COLO668 (cell line): ENCODE measurements around the gene SDCBP2.

Source experiments
- DNase-seq: peaks from one replicate; lab custom pipeline; 2025; ENCODE audit not compliant: unreplicated experiment; lab: John Stamatoyannopoulos, UW

The SDCBP2 gene

DNA sequence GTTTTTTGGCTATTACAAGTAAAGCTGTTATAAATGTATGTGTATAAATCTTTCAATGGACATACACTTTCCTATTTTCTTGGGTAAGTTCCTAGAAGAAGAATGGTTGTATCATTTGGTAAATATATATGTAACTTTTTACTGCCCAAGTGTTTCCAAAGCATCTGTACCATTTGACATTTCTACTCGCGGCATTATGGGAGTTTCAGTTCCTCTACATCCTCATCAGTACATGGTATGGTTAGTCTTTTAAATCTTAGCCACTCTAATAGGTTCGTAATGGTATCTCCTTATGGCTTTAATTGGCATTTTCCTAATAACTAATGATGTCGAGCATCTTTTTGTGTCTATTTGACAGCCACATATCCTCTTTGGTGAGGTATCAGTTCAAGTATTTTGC, 49.9 kb downstream of the SDCBP2 start:
- no peak for DNase-seq

GRCh38 chr20:1277529-1278322, 51.2 kb downstream of the SDCBP2 start:
- DNase-seq, result no peak

DNA sequence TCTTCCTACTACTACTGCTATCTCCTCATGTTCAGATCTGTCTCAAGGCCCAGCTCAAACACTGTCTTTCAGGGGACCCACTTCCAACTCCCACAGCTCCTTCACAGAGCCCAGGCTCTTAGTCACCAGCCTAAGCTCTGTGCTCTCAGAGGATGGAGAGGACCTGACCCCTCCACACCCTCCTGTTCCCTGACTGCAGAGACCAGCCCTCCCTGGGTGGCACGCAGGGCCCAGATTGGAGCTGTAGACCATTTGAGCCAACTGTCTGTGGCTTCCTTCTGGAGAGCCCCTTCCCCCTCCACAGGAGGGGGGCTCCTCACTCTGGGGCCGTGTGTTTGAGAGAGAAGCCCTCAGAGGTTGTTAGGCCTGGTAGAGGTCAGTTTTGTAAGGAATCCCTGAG, 53.0 kb downstream of the SDCBP2 start:
- no peak for DNase-seq

- DNase-seq, result peak; percentile 81
Measured at GRCh38 chr20:1274485-1275311, 54.2 kb downstream of the SDCBP2 start.

DNA sequence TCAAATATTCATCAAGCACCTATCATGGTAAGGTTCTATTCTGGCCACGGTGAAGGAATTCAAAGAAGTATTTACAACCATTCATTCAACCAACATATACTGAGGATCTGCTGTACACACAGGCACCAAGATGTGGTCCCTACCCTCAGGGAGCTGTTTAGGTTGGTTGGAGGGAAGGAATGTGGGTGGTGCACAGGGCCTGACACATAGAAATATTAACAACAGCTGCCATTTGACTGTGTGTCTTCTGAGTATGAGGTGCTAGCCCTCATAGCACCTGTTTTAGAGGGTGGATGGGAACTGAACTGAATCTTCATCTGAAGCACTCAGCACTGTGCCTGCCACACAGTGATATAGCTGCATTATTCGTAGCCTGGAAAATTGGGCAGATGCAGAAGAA, 55.6 kb downstream of the SDCBP2 start:
- DNase-seq, result no peak

DNA sequence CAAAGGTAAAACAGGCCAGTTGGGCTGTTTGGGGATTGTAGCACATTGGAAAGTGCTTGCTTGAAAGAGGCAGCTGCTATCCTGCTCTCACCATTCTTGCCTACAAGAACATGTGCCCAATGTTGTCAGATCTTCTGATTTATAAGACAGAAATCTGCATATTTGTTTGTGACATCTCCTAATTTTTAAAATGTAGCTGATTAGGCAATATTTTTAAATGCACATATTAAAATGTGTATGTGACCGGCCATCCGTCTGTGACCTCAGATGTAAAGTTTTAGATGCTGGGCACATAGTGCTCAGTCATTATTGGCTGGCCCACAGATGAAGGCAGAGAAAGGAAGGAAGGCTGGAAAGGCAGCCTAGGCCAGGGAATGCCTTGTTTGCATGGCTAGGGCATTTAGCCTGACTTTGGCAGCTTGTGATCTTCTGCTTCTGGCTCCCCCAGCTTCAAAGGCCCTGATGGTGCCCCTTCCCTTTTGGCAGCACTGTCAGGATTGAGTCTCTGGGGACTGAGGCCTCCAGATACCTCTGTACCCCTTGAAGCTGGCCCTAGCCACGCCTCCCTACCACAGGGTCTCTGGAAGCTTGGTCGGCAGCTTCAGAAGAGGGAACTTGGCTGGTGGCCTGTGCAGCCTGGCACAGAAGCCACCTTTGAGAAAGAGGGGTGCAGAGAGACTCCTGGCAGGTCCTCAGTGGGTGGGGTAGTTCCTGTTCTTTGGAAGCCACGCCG, 56.4 kb downstream of the SDCBP2 start:
- no peak for DNase-seq

- DNase-seq, result no peak
Measured at GRCh38 chr20:1269850-1270249, 59.1 kb downstream of the SDCBP2 start.

- no peak for DNase-seq
Measured at GRCh38 chr20:1269235-1269634, 59.7 kb downstream of the SDCBP2 start.

DNA sequence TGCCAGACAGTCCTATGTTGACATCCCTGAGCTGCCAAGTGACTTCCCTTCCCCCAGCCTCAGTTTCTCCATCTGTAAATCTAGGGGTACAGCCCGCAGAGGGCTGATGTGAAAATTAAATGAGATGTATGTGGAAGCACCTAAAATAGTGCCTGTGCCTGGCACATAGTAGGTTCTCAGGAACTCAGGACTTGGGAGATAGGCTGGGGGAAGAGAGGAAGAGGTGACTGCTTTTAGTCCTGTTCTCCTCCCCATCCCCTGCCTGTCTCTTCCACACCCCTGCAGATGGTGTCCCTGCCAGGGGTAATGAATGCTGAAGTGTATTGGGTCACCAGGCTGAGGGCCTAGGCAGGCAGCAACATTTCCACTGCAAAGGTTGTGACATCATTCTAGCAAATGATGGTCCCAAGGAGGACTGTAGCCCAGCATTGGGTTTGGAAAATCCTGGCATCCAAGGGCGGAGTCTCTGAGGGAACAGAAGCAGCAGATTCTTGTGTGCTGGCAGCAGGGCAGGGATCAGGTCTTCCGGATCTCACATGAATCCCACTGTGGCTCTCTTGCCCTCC, 61.0 kb downstream of the SDCBP2 start:
- no peak for DNase-seq

DNA sequence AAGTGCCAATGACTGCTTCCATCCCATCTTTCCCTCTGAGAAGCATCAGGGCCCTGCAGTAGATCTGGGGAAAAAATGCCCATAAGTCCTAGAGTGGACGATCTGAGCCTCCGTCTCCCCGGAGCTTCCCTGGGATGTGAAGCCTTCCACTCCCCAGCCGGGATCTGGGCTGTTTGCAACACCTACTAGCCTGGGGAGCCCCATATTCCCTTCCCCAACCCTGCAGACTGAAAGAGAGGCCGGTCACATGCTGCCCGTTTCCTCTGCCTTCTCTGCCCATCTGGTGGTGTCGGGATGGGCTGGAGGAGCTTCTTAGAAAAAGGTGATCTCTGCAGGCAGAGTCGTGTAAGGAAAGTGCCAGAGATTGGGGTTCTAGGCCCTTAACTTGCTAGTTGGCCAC, 61.8 kb downstream of the SDCBP2 start:
- no peak for DNase-seq

DNA sequence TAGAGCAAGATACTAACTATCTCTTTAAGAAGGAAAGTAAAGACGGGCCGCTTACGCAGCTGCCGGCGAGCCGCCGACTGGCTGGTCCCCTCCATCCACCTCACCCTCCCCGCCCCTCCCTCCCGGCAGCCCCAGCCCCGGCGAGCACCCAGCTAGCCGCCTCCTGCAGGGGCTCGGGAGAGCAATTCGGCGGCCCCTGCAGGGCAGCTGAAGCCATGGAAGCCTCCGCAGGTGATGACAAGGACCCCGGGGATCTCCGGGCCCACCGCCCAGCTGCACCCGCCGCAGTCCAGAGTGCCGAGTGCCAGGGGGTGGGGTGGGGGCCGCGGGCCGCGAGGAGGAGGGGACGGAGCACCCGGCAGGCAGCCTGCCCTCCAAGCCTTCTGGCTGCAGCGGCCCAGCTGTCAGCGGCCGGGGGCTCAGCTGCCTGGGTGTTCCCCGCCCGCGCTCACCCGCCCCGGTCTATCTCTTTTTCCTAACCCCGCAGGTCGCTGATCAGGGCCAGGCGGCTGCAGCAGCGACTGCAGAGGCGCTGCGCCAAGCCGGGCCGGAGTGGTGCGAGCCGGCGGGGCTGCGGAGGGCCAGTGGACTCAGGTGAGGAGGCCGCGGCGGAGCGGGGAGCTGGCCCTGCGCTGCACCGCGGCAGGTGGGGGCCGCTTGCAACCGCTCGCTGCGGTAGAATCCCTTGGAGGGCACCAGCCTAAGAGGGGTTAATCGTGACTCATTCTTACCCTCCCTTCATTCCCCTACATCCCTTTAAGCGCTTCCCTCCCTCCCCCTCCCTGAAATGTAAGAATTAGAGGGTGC, 62.6 kb downstream of the SDCBP2 start, which contains the start of gene SNPH:
Gene SNPH, plus strand, starts transcription at position 128 of the 807 bp plus-strand sequence. CDS start 29,946 bp downstream, outside the sequence.
- peak; percentile 78 for DNase-seq

DNA sequence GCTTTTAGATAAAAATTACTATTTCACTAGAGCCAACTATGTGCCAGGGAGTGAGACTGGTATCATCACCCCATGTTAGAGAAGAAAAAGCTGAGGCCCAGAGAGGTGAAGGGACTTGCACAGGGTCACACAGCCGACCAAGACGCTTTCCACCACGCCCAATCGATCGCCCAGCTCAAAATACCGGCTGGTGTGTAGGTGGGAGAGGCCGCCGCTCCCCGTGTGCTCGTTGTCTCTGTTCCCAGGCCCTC, 63.1 kb downstream of the SDCBP2 start:
- no peak for DNase-seq

DNA sequence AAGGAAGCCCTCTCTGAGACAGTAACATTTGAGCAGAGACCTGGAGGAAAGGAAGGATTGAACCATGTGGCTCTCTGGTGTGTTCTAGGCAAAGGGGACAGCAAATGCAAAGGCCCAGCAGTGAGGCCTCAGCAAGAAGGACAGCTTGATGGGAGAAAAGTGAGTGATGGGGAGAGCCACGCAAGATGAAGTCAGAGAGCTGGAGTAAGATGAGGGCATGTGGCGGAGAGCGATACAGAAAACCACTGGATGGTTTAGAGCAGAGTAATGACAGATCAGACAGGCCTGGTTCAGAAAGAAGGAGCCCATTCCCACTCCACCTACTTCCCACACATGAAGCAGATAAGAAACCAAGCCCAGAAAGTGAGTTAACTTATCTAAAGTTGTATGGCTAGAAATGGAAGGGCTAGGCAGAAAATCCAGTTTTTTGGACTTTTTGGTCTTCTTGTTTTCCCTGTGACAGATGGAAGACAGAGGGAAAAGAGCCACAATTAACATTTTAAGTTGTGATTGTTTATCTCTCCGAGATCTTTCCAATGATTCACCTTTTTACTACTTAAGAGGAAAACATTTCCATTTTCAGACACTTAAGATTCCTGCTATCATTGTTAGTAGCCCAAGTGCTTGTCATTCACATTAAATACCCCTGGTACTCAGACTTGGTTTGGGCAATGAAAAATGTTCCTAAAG, 63.6 kb downstream of the SDCBP2 start:
- no peak for DNase-seq

DNA sequence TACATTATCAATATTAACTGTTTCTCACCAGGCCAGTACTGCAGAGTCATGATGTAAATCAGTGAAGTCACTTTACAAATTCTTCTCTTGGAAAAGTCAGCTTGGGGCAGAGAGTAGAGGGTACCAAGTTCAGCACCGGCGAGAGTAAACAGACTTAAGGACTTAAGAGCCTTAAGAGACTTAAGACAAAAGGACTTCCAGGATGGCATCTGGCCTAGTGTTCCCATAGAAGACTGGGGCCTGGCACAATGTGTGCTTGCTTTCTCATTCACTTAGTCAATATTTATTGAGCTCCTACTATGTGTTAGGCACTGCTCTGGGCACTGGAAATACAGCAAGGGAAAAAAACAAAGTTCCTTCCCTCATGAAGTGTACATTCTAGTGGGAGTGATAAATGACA, 64.2 kb downstream of the SDCBP2 start:
- no peak for DNase-seq

DNA sequence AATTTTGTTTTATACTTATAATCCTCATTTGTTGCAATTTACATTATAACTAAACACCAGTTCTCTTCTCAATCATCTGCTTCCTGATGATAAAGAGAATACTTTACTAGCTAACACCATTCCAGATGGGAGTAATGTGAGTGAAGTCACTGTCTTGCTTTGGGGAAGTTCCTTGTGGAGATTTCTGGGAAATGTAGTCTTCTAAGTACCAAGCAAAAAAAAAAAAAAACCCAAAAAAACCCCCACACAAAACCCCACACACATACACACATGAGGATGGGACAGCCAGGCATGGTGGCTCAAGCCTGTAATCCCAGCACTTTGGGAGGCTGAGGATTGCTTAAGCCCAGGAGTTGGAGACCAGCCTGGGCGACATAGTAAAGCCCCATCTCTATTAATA, 65.1 kb downstream of the SDCBP2 start:
- DNase-seq, result no peak
